Measurements from ENCODE around the gene C11orf21. TPM values are rescaled to one million over a fixed set of nuclear protein-coding genes. Genes with fewer than 3 reads are reported as not detected.

Gene C11orf21
- total and polyA plus RNA-seq, 9 of the 15 experiments (the other 6 are each of a cell fraction or from before 2014, with no cell fraction given), result 0.10 to 2.6 (median 2.0) TPM

DNA sequence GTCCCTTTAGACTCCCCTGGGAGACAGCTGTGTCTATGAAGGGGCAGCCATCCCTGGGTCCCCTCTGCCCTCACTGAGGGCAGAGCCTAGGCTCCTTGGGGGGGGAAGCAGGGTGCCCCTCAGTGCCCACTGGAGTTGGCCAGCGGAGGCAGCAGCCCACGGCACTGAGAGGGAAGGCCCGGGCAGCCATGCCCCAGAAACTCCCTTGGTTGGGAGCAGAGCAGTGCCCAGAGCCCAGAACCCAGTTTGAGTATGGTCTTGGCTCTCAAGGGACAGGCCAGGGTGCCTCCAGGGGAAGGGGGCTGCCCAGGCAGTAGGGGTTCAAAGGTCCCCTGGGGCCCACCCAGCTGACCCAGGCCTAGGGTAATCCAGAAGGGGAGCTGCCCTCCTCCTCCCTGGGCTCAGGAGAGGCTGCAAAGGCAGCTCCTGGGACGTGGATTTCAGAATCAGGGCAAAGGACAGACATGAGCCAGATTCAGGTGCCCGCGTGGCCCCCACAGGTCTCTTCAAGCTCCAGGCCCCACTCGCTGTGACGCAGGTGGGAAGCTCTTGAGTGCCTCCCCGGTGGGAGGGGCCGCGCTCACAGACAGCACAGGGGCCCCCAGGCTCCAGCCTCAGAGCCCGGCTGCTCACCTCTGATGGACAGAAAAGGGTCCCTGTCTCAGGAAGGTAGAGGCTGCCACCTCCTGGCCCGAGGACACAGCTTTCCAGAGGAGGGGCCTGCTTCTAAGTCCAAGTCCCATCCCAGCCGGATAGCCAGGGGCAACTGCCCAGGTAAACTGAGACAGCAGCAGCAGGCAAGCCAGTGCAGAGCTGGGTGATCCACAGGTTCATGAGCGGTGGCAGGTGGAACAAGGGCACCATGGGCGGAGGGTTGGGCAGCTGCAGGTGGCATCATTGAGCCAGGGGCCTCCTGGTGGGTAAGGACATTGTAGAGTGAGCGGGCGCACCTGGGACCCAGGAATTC, 2.6 kb downstream of the C11orf21 start (continued):
- TF ChIP-seq, protein P1, sequence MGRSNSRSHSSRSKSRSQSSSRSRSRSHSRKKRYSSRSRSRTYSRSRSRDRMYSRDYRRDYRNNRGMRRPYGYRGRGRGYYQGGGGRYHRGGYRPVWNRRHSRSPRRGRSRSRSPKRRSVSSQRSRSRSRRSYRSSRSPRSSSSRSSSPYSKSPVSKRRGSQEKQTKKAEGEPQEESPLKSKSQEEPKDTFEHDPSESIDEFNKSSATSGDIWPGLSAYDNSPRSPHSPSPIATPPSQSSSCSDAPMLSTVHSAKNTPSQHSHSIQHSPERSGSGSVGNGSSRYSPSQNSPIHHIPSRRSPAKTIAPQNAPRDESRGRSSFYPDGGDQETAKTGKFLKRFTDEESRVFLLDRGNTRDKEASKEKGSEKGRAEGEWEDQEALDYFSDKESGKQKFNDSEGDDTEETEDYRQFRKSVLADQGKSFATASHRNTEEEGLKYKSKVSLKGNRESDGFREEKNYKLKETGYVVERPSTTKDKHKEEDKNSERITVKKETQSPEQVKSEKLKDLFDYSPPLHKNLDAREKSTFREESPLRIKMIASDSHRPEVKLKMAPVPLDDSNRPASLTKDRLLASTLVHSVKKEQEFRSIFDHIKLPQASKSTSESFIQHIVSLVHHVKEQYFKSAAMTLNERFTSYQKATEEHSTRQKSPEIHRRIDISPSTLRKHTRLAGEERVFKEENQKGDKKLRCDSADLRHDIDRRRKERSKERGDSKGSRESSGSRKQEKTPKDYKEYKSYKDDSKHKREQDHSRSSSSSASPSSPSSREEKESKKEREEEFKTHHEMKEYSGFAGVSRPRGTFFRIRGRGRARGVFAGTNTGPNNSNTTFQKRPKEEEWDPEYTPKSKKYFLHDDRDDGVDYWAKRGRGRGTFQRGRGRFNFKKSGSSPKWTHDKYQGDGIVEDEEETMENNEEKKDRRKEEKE (IDR thresholded peaks at IDR 0.05; ENCODE audit: borderline replicate concordance in 1 of 2, control insufficient read depth in 1 of 2, low read depth in 2 of 2, low read length in 1 of 2), result no peak
- TF ChIP-seq, protein P2, sequence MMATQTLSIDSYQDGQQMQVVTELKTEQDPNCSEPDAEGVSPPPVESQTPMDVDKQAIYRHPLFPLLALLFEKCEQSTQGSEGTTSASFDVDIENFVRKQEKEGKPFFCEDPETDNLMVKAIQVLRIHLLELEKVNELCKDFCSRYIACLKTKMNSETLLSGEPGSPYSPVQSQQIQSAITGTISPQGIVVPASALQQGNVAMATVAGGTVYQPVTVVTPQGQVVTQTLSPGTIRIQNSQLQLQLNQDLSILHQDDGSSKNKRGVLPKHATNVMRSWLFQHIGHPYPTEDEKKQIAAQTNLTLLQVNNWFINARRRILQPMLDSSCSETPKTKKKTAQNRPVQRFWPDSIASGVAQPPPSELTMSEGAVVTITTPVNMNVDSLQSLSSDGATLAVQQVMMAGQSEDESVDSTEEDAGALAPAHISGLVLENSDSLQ (IDR thresholded peaks at IDR 0.05), result 0 out of 2 replicates have a peak, but pooled peaks have one; percentile 8
- TF ChIP-seq CHD1 (IDR thresholded peaks at IDR 0.05; ENCODE audit: low read length) (no peak), KDM4B (IDR thresholded peaks at IDR 0.05; ENCODE audit: borderline replicate concordance in 2 of 2, low read depth in 1 of 2) (no peak), SRSF7 (optimal IDR thresholded peaks at IDR 0.05; ENCODE audit: low read depth, low read length) (no peak), ZC3H11A (IDR thresholded peaks at IDR 0.05; ENCODE audit: low read depth, low read length) (no peak), SIRT6 (IDR thresholded peaks at IDR 0.05; ENCODE audit: low read depth, low read length) (no peak), GABPB2 (CRISPR knock-in tag; conservative IDR thresholded peaks at IDR 0.05) (no peak), SRSF3 (IDR thresholded peaks at IDR 0.05; ENCODE audit: insufficient read depth, low read length) (no peak)
- TF ChIP-seq, protein P3, sequence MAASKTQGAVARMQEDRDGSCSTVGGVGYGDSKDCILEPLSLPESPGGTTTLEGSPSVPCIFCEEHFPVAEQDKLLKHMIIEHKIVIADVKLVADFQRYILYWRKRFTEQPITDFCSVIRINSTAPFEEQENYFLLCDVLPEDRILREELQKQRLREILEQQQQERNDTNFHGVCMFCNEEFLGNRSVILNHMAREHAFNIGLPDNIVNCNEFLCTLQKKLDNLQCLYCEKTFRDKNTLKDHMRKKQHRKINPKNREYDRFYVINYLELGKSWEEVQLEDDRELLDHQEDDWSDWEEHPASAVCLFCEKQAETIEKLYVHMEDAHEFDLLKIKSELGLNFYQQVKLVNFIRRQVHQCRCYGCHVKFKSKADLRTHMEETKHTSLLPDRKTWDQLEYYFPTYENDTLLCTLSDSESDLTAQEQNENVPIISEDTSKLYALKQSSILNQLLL (CRISPR knock-in tag; IDR thresholded peaks at IDR 0.05; ENCODE audit: borderline replicate concordance), result no peak
- TF ChIP-seq, protein P4, sequence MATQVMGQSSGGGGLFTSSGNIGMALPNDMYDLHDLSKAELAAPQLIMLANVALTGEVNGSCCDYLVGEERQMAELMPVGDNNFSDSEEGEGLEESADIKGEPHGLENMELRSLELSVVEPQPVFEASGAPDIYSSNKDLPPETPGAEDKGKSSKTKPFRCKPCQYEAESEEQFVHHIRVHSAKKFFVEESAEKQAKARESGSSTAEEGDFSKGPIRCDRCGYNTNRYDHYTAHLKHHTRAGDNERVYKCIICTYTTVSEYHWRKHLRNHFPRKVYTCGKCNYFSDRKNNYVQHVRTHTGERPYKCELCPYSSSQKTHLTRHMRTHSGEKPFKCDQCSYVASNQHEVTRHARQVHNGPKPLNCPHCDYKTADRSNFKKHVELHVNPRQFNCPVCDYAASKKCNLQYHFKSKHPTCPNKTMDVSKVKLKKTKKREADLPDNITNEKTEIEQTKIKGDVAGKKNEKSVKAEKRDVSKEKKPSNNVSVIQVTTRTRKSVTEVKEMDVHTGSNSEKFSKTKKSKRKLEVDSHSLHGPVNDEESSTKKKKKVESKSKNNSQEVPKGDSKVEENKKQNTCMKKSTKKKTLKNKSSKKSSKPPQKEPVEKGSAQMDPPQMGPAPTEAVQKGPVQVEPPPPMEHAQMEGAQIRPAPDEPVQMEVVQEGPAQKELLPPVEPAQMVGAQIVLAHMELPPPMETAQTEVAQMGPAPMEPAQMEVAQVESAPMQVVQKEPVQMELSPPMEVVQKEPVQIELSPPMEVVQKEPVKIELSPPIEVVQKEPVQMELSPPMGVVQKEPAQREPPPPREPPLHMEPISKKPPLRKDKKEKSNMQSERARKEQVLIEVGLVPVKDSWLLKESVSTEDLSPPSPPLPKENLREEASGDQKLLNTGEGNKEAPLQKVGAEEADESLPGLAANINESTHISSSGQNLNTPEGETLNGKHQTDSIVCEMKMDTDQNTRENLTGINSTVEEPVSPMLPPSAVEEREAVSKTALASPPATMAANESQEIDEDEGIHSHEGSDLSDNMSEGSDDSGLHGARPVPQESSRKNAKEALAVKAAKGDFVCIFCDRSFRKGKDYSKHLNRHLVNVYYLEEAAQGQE (IDR thresholded peaks at IDR 0.05; ENCODE audit: borderline replicate concordance), result peak; percentile 56
- TF ChIP-seq, protein P4 (CRISPR knock-in tag; IDR thresholded peaks at IDR 0.05; ENCODE audit: low read depth), result no peak

Data from K562 (cell line).